ENCODE measurements around the gene MYRIP. TPM values are rescaled to one million over a fixed set of nuclear protein-coding genes. Genes with fewer than 3 reads are reported as not detected.
"Not testable (repeated sequence)": the region's sequence is repeated elsewhere in the genome, so short reads cannot be mapped to it uniquely, and the experiment has no call there.

MYRIP gene
- total RNA-seq, 1 experiment from 2014 or later: 1.6 TPM

DNA sequence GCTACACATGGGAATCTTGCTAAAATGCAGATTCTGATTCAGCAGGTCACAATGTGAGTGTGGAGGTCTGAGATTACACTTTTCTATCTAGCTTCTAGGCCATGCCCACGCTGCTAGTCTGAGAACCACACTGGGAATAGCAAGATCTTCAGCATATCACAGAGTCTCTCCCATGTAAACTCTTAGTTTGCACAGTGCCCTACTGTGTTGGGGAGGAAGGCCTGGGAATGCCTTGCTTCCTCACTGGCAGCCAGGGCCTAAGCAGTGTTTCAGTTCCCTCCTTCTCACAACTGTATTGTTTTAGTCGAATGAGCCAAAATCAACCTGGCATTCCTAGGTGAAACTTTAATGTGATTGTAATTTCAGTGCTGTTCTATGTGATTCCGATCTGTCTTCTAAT, 320.1 kb downstream of the MYRIP start:
- no peak for TF ChIP-seq ZNF138 (CRISPR knock-in tag; conservative IDR thresholded peaks at IDR 0.05)
- no peak overlapping the region for H3K27ac Mint-ChIP-seq
- ATAC-seq (peak; percentile 48; the same call in 1 of the 2 replicates), DNase-seq (ENCODE audit: low spot score) (no peak)
- CTCF ChIA-PET: interaction anchor here (0.7 kb wide), 1 partner anchor 74 kb away, joined by 3 read pairs; no protein-coding TSS in a partner anchor
- no peak overlapping the region for H3K4me3 Mint-ChIP-seq
- POLR2A ChIA-PET: no interaction called here
- H3K27me3 Mint-ChIP-seq (ENCODE audit: low read depth): peaks cover 7% of the 10 kb centered on the region; the same call in 1 of the 2 replicates
- H3K36me3 Mint-ChIP-seq: peaks cover 19% of the 10 kb centered on the region
- peaks cover 22% of the 10 kb centered on the region for H3K9me3 Mint-ChIP-seq
- H3K4me1 Mint-ChIP-seq: no peaks in the 10 kb centered on the region

DNA sequence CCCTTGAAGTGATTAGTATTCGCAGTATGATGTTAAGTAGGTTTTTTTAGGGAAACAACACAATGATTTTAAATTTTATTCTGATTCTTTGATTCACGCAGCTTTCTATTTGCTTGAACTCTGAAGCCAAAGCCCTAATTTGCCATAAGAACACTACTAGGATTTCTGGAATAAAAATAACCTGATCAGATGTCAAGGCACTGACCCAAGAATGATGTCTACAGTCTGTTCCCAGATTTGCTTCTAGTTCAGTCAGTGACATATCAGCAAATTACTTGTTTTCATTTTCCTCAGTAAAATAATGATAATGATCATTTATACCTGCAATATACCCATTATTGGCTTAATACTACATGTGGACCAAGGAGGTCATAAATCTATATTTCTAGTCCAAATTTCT, 320.6 kb downstream of the MYRIP start:
- H3K4me1 Mint-ChIP-seq: no peaks in the 10 kb centered on the region
- no peak for ATAC-seq
- DNase-seq (ENCODE audit: low spot score): no peak
- H3K27me3 Mint-ChIP-seq (ENCODE audit: low read depth): peaks cover 9% of the 10 kb centered on the region; the same call in 1 of the 2 replicates
- no peak for TF ChIP-seq OVOL2 (CRISPR knock-in tag; IDR thresholded peaks at IDR 0.05; ENCODE audit: borderline replicate concordance)
- POLR2A ChIA-PET: no interaction called here
- CTCF ChIA-PET: no interaction called here
- no peak overlapping the region for H3K27ac Mint-ChIP-seq
- peaks cover 24% of the 10 kb centered on the region for H3K36me3 Mint-ChIP-seq
- H3K9me3 Mint-ChIP-seq: peaks cover 27% of the 10 kb centered on the region
- H3K4me3 Mint-ChIP-seq: no peak overlapping the region

DNA sequence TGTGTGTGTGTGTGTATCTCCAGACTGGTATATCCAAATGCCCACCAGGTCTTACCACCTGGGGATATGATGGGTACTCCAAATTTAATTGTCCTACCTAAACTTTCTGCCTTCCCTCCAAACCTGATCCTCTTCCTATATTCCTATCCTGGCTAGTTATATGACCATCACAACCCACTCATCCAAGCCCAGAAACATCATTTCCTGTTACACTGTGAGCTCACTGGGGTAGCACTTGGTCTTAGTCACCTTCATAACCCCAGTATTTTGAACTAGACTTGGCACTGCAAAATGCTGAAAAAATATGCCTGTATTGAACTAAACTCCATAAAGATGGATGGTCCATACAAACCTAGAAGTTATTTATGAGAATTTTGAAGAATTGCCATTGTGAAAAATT, 321.3 kb downstream of the MYRIP start:
- Mint-ChIP-seq H3K4me3 (no peak overlapping the region), H3K9me3 (peaks cover 34% of the 10 kb centered on the region), H3K27ac (no peak overlapping the region), H3K4me1 (no peaks in the 10 kb centered on the region), H3K27me3 (ENCODE audit: low read depth) (peaks cover 16% of the 10 kb centered on the region), H3K36me3 (peaks cover 30% of the 10 kb centered on the region)
- TF ChIP-seq, protein P1, sequence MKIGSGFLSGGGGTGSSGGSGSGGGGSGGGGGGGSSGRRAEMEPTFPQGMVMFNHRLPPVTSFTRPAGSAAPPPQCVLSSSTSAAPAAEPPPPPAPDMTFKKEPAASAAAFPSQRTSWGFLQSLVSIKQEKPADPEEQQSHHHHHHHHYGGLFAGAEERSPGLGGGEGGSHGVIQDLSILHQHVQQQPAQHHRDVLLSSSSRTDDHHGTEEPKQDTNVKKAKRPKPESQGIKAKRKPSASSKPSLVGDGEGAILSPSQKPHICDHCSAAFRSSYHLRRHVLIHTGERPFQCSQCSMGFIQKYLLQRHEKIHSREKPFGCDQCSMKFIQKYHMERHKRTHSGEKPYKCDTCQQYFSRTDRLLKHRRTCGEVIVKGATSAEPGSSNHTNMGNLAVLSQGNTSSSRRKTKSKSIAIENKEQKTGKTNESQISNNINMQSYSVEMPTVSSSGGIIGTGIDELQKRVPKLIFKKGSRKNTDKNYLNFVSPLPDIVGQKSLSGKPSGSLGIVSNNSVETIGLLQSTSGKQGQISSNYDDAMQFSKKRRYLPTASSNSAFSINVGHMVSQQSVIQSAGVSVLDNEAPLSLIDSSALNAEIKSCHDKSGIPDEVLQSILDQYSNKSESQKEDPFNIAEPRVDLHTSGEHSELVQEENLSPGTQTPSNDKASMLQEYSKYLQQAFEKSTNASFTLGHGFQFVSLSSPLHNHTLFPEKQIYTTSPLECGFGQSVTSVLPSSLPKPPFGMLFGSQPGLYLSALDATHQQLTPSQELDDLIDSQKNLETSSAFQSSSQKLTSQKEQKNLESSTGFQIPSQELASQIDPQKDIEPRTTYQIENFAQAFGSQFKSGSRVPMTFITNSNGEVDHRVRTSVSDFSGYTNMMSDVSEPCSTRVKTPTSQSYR (CRISPR knock-in tag; IDR thresholded peaks at IDR 0.05): no peak
- TF ChIP-seq FOXJ3 (CRISPR knock-in tag; IDR thresholded peaks at IDR 0.05; ENCODE audit: borderline replicate concordance) (no peak), CBFB (CRISPR knock-in tag; IDR thresholded peaks at IDR 0.05; ENCODE audit: low read depth) (no peak), ZNF263 (CRISPR knock-in tag; IDR thresholded peaks at IDR 0.05; ENCODE audit: low read depth) (no peak), IRF2 (CRISPR knock-in tag; IDR thresholded peaks at IDR 0.05; ENCODE audit: borderline replicate concordance, low read depth) (no peak), NFE2L1 (CRISPR knock-in tag; IDR thresholded peaks at IDR 0.05) (no peak), SMAD4 (CRISPR knock-in tag; IDR thresholded peaks at IDR 0.05) (no peak), ZNF396 (CRISPR knock-in tag; IDR thresholded peaks at IDR 0.05; ENCODE audit: borderline replicate concordance) (no peak), RORB (CRISPR knock-in tag; IDR thresholded peaks at IDR 0.05) (no peak), GTF2I (CRISPR knock-in tag; conservative IDR thresholded peaks at IDR 0.05) (no peak), FOXP1 (CRISPR knock-in tag; IDR thresholded peaks at IDR 0.05; ENCODE audit: borderline replicate concordance) (no peak)
- TF ChIP-seq, protein P2, sequence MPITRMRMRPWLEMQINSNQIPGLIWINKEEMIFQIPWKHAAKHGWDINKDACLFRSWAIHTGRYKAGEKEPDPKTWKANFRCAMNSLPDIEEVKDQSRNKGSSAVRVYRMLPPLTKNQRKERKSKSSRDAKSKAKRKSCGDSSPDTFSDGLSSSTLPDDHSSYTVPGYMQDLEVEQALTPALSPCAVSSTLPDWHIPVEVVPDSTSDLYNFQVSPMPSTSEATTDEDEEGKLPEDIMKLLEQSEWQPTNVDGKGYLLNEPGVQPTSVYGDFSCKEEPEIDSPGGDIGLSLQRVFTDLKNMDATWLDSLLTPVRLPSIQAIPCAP (CRISPR knock-in tag; IDR thresholded peaks at IDR 0.05): no peak
- TF ChIP-seq, protein P3, sequence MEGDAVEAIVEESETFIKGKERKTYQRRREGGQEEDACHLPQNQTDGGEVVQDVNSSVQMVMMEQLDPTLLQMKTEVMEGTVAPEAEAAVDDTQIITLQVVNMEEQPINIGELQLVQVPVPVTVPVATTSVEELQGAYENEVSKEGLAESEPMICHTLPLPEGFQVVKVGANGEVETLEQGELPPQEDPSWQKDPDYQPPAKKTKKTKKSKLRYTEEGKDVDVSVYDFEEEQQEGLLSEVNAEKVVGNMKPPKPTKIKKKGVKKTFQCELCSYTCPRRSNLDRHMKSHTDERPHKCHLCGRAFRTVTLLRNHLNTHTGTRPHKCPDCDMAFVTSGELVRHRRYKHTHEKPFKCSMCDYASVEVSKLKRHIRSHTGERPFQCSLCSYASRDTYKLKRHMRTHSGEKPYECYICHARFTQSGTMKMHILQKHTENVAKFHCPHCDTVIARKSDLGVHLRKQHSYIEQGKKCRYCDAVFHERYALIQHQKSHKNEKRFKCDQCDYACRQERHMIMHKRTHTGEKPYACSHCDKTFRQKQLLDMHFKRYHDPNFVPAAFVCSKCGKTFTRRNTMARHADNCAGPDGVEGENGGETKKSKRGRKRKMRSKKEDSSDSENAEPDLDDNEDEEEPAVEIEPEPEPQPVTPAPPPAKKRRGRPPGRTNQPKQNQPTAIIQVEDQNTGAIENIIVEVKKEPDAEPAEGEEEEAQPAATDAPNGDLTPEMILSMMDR (IDR thresholded peaks at IDR 0.05): no peak
- TF ChIP-seq, protein P4, sequence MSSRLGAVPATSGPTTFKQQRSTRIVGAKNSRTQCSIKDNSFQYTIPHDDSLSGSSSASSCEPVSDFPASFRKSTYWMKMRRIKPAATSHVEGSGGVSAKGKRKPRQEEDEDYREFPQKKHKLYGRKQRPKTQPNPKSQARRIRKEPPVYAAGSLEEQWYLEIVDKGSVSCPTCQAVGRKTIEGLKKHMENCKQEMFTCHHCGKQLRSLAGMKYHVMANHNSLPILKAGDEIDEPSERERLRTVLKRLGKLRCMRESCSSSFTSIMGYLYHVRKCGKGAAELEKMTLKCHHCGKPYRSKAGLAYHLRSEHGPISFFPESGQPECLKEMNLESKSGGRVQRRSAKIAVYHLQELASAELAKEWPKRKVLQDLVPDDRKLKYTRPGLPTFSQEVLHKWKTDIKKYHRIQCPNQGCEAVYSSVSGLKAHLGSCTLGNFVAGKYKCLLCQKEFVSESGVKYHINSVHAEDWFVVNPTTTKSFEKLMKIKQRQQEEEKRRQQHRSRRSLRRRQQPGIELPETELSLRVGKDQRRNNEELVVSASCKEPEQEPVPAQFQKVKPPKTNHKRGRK (CRISPR knock-in tag; IDR thresholded peaks at IDR 0.05; ENCODE audit: borderline replicate concordance): no peak
- TF ChIP-seq, protein P5, sequence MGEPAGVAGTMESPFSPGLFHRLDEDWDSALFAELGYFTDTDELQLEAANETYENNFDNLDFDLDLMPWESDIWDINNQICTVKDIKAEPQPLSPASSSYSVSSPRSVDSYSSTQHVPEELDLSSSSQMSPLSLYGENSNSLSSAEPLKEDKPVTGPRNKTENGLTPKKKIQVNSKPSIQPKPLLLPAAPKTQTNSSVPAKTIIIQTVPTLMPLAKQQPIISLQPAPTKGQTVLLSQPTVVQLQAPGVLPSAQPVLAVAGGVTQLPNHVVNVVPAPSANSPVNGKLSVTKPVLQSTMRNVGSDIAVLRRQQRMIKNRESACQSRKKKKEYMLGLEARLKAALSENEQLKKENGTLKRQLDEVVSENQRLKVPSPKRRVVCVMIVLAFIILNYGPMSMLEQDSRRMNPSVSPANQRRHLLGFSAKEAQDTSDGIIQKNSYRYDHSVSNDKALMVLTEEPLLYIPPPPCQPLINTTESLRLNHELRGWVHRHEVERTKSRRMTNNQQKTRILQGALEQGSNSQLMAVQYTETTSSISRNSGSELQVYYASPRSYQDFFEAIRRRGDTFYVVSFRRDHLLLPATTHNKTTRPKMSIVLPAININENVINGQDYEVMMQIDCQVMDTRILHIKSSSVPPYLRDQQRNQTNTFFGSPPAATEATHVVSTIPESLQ (CRISPR knock-in tag; IDR thresholded peaks at IDR 0.05): no peak
- TF ChIP-seq, protein P6, sequence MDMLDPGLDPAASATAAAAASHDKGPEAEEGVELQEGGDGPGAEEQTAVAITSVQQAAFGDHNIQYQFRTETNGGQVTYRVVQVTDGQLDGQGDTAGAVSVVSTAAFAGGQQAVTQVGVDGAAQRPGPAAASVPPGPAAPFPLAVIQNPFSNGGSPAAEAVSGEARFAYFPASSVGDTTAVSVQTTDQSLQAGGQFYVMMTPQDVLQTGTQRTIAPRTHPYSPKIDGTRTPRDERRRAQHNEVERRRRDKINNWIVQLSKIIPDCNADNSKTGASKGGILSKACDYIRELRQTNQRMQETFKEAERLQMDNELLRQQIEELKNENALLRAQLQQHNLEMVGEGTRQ (CRISPR knock-in tag; IDR thresholded peaks at IDR 0.05): no peak
- CTCF ChIA-PET: no interaction called here
- ATAC-seq (no peak), DNase-seq (ENCODE audit: low spot score) (no peak)
- POLR2A ChIA-PET: no interaction called here

DNA sequence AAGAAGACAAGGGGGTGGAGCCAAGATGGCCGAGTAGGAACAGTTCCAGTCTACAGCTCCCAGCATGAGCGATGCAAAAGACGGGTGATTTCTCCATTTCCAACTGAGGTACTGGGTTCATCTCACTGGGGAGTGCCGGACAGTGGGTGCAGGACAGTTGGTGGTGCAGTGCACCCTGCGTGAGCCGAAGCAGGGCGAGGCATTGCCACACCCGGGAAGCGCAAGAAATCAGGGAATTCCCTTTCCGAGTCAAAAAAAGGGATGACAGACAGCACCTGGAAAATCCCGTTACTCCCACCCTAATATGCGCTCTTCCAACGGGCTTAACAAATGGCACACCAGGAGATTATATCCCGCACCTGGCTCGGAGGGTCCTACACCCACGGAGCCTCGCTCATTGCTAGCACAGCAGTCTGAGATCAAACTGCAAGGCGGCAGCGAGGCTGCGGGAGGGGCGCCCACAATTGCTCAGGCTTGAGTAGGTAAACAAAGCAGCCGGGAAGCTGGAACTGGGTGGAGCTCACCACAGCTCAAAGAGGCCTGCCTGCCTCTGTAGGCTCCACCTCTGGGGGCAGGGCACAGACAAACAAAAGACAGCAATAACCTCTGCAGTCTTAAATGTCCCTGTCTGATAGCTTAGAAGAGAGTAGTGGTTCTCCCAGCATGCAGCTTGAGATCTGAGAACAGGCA, 324.6 kb downstream of the MYRIP start:
- POLR2A ChIA-PET; H3K27ac Mint-ChIP-seq; CTCF ChIA-PET; H3K4me3 Mint-ChIP-seq; H3K4me1 Mint-ChIP-seq; ATAC-seq; DNase-seq (ENCODE audit: low spot score): not testable (repeated sequence)
- Mint-ChIP-seq H3K9me3 (peaks cover 63% of the 10 kb centered on the region), H3K27me3 (ENCODE audit: low read depth) (peaks cover 18% of the 10 kb centered on the region), H3K36me3 (peaks cover 36% of the 10 kb centered on the region)
